GM19023 (cell line): ENCODE results near the gene TBC1D1.
"Not testable (repeated sequence)": the region's sequence is repeated elsewhere in the genome, so short reads cannot be mapped to it uniquely, and the experiment has no call there.

ENCODE experiments used
- ATAC-seq: cut with Tn5 transposase; IDR thresholded peaks from one replicate; pipeline ENCODE4 v1.9.1; 2021; ENCODE audit warnings: mild to moderate bottlenecking, moderate library complexity; ENCODE audit not compliant: unreplicated experiment

The TBC1D1 gene

DNA sequence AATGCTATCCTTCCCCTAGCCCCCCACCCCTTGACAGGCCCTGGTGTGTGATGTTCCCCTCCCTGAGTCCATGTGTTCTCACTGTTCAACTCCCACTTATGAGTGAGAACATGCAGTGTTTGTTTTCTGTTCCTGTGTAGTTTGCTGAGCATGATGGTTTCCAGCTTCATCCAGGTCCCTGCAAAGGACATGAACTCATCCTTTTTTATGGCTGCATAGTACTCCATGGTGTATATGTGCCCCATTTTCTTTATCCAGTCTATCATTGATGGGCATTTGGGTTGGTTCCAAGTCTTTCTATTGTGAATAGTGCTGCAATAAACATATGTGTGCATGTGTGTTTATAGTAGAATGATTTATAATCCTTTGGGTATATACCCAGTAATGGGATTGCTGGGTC, 32.2 kb downstream of the TBC1D1 start:
- not testable (repeated sequence) for ATAC-seq

DNA sequence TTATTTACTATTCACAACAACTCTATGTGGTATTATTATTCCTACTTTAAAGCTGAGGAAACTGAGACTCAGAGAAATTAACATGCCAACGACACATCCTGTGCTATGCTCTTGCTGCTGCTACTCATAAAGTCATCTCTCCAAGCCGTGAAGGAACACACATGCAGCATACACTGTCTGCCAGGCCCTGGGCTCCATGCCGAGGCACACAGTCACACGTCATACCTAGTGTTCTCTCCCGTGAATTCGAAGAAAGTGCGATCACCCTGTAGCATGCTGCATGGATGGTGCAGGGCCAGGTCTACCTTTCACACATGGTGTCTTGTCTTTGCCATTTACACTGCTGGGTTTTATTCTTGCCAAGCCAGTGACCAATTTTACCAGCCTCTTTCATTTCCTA, 34.1 kb downstream of the TBC1D1 start:
- ATAC-seq = no peak

DNA sequence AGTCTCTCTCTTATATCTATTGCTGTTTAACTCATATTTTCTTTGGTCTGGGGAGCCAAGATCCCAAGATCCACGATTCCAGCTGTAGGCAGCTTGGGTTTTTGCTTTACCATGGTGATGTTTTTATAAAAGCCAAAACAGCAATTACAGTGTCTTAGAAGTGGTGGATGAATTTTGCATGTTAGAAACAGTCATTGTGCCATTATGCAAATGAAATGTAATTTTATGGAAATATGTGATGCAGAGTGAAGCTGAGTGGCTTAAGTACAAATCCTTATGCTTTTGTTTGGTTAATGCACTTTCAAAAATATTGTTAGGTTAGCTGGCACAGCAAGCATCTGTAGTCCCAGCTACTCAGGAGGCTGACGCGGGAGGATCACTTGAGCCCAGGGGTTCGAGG, 36.5 kb downstream of the TBC1D1 start:
- no peak for ATAC-seq

DNA sequence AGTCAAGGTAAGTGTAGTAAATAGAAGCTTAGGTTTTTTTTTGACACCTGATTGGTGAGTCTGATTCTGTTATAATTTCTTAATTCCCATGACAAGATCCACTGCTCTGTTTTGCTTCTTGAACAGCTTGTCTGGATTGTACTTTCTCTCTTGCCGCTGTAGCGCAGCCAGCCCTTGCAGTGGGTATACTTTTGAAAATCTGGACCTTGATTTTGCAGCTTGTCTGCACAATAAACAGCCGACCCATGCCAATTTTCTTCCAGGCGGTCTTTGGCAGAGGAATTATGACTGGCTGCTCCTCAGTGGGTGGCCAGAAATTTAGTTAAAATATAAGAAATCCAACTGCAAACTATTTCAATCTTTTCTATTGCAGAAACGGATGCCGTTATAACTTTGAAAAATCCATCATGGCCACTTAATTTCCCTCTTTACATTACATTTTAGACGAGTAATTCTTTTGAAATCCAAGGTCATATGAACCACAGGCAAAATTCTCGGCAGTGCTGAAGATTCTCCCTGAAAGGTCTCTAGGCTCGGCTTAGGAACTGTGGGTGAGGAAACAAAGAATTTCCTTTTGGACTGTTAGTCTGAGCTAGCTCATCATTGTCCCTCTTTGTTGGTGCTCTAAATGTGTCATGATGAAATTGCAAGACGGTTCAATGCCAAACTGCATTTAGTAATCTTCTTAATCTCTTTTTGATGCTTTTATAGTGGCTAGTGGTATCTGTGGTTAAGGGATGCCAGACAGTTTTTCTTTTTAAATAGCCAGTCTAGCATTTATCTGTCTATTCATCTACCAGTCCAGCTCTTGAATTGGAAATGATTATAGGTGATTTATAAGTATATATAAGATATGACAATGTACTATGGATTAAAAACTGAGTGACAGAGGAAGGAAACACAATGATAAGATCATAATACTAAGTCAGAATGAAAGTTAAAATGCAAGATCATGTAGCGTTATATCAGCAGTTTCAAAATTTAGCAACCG, 37.8 kb downstream of the TBC1D1 start:
- ATAC-seq = no peak

DNA sequence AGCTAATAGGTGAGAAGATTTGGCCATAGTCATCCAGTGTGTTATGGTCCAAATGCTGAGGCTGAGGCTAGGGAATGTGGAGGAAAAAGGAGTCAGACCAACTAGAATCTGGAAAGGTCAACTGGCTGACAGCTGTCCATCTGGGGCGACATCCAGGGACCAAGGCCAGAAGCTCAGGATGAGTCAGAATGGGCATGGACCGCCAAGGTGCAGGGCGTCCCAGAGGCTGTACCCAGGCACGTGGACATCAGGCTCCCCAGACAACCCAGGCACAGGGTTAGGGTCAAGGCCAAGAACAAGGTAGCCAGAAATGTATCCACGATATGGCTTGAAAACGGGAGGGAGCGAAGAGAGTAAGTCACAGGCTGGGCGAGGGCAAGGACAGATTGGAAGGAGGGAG, 43.2 kb downstream of the TBC1D1 start:
- no peak for ATAC-seq

DNA sequence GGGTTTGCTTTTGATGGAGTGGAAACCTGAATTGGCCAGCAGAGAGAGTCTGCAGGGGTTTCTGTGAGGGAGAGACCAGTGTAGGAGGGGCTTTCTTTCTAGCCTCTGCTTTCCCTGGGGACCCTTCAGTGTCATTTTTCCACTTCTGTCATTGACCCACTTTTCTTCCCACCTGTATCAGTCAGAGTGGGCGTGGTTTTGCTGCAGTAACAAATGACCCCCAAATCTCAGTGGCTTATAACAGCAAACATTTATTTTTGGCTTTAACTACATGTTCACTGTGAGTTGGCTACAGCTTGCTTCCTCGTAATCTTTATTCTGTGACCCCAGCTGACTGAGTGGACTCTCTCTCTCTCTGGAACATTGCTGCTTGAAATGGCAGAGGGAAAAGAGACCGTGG, 43.7 kb downstream of the TBC1D1 start:
- ATAC-seq = no peak

DNA sequence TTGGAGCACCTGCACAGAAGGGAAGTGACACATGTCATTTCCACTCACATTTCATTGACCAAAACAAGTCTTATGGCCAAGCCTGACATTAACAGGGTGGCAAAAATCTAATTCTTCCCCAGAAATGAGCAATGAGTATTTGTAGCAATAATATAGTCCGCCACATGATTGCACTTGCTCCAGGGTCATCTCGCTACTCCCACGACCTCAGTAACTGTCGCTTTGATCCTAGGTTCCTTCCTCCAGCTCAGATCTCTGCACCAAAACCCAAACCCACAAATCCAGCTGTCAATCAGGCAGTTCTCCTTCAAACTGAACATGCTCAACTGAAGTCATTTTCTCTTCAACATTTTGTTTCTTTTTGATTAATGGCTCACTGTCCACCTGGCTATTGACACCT, 44.1 kb downstream of the TBC1D1 start:
- ATAC-seq = no peak

DNA sequence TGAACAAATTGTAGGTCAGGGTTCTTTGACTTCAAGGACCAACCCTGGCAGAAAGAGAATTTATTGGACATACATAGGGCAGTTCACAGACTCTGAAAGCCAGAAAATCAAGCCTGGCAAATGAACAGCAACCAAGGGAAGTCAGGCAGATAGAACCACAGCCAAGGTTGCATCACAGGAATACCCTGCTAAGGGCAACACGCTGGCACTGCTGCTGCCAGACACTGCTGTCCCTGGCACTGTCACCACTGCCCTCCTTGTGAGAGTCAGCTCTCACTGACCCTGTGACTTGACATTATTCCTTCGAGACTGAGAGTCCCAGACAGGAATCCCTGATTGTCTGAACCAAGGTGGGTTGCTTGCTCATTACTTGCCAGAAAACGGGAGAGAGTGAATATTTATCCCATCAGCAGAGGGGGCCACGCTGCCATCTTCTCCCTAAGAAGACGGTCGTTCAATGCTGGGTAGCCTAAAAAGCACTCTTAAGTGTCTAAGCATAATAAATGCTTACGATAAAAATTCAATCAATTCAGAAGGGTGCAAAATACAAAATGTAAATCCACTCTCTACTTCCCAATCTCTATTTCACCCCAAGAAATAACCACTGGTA, 46.1 kb downstream of the TBC1D1 start:
- ATAC-seq = no peak

DNA sequence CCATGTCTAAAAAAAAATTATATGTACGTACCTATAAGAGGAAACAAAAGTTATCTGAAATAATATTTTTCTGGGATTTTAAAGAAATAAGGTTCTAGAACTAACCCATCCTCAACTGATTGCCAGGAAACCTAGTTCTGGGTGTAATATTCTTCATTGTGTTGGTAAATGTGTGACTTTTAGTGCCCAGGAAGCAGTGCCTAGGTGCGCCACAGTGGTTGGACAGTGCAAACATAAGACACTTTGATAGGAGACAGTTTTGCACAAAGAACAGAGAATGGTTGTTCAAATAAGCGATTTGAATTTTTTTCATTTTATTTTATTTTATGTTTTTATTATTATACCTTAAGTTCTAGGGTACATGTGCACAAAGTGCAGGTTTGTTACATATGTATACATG, 47.3 kb downstream of the TBC1D1 start:
- no peak for ATAC-seq

DNA sequence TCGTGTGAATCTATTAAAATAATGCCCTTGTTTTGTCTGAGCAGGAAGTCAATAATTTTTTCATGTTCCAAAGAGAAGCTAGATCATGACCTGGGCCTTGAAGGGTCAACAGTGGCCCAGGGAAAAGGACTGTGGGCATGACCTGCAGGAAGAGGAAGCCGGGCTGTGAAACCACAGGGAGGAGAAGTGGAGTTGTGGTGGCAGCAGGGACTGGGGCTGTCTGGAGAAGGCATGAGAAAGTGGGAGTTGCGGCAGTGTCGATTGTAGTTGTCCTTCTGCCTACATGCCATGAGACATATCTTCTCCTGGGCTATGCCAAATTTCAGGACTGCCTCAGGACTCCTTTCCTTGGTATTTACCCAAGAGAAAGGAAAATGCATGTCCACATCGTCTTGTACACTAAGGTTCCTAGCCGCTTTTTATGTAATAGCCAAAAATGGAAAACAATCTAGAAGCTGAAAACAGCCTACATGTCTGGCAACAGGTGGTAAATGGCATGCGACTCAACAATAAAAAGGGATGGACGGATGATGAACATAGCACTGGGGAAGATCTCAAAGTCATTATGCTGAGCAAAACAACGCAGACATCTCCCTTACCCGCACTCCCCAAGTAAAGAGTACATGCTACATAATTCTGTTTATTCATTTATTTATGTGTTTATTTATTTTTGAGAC, 55.8 kb downstream of the TBC1D1 start:
- ATAC-seq = no peak

DNA sequence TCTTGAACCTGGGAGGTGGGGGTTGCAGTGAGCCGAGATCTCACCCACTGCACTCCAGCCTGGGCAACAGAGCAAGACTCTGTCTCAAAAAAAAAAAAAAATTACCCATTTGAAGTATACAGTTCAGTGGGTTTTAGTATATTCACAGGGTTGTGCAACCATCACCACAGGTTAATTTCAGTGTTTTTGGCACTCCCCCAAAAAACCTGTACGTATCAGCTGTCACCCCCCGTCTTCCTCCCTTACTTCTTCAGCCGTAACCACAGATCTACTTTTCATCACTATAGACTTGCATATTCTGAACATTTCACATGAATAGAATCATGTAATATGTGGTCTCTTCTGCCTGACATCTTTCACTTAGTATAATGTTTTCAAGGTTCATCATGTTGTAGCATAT, 57.7 kb downstream of the TBC1D1 start:
- ATAC-seq = no peak

DNA sequence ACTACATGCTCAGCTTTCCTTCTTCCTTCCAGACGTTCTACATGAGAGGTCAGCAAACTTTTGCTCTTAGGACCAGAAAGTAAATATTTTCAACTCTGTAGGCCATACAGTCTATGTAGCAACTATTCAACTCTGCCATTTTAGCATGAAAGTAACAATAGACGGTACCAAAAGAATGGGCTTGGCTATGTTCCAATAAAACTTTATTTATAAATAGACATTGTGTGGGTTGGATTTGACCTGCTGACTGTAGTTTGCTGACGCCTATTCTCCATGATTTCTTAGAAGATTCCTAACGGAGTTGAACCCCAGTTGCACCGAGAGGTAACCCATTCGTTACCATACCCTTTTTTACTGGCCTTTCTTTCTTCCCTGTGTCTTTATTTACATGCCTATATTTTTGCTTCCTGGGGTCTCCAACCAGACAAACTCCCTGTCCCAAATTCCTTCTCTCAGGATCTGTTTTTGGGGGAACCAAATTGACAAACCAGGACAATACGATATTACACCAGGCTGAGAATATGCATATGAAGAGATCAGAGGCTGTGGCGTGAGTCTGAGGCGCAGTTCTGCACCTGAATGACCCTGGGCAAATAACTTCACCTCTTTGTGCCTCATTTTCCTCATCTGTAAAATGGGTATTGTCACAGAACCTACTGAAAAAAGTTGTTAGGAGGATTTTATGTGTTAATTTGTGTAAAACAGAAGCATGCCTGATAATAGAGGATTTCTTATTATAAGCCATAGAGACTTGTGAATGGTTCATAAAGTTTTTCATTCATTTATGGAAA, 58.9 kb downstream of the TBC1D1 start:
- no peak for ATAC-seq

DNA sequence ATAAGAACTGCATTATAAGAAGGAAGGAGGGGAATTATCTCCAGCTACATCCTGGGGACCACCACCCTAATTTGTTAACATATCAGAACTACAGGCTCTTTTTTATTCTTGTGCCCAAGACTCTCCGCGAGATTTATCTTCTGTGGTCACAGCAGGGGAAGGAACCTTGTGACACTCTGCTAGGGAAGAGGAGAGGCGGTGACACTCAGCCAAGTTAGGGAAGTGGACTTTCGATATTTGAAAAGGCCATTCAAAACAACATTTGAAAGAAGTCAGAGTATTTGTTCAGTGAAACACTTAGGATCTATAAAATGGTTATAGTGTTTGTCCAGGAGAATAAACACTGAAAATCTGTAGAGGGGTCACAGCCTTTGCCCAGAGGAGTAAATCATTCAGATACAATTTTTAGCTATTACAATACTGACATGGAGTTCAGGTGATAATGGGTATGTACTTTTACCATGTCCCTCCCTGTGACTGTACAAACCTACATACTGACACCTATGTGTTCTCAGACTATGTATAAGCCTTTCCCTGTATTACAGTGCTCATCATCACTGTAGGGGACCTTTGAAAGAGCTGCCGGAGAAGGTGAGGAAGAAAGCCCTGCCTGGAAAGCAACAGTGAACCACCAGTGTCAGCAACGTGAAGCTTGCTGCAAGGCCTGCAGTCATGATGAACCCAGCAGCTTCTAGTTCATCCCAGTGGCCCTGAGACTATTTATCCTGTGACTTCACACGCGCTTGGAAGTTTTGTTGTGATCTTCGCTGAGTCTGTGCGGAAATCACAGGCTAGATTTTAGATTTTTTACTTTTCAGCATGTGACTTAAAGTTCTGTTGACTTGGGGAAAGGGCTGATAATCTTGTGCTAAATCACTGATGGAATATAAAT, 60.8 kb downstream of the TBC1D1 start:
- no peak for ATAC-seq

DNA sequence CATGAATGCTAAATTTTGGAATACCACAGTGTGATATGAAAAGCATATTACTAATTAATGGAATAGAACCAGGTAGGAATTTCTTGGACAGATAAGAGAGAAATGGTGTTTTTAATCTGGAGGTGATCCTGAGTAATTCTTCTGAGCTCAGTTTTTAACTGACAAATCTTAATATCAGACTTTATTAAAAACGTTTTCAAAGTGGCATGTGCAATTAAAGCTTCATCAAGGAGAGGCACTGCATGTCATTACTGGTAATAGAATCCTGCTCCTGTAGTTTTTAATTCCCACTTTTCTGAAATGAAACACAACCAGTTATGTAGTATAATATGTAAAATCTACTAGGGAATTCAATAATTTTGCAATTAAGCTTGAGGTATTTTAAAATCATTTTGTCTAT, 62.3 kb downstream of the TBC1D1 start:
- ATAC-seq = no peak

DNA sequence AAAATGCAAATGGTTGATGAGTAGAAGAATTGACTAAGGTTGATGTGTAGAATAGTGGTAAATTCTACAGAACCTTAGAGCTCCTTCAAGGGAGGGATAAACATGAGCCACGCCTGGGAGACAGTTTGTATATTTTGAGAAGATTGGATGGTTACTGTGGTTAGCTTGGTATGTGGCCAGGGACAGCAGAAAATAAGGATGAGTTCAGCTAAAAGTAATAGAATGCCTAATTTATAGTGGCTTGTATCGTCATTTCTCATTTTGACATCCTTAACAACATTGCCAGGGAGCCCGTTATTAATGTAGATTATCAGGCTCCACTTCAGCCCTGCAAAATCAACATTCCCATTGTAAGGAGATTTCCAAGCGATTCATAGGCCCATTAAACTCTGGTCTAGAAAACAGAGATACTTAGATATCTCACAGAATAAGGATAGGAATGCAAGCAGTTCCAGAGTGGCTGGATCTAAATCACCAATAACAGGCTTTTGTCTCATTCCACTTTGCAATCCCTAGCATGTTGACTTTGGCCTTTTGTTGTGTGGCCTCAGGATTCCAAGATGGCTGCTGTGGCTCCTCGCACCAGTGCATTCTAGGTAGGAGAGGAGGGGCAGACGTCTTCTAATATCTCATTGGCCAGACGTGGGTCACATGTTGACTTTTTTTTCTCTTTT, 62.9 kb downstream of the TBC1D1 start:
- ATAC-seq = no peak

DNA sequence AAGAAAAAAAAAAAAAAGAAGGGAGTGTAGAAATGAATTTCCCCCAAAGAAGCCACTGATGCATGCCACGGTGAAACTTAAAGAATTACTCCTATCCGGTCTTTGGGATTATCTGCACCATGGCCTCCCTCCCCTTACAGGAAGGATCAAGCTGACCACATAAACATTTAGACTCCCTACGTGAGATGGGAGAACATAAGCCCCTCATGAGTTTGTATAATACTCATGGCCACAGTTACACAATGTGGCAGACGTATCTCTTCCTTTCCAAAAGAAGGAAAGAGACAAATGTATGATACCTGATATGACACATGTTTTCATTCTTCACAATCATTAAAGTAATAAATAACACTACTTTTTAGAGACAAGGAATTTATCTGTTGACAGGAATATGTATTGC, 66.1 kb downstream of the TBC1D1 start:
- ATAC-seq = no peak

DNA sequence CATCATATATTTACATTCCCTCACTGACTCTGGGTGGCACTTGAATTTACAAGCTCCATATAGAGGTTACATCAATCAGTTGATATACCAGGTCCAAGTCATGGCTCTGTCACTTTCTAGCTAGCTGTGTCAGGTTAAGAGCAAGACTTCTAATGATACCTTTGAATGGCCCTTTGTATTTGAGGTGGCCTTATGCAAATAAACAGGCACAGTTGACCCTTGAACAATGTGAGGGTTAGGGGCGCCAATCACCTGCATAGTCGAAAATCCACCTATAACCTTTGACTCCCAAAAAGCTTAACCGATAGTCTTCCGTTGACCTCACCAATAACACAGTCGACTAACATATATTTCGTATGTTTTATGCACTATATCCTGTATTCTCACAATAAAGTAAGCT, 68.0 kb downstream of the TBC1D1 start:
- ATAC-seq = no peak

DNA sequence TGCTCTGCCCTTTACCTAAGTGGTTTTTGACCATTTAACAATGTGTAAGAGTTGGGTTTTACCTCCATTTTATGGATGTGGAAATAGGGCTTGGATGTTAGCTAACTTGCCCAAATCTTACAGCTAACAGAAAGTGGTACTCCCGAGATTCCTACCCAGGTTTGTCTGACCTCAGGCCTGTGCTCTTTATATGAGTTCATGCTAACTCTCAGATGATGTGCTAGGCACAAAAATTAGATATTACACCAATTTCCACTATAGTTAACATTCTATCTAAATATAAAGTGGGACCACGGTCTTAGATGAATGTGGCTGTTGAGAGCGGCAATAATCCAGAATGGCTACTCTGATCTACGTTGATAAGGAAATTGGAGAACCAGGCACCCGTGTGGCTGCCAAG, 69.2 kb downstream of the TBC1D1 start, which contains the start of gene PTTG2:
Gene PTTG2, plus strand, starts transcription at position 301 of the 400 bp plus-strand sequence. Its CDS starts 37 bp downstream, at position 338.
- no peak for ATAC-seq

DNA sequence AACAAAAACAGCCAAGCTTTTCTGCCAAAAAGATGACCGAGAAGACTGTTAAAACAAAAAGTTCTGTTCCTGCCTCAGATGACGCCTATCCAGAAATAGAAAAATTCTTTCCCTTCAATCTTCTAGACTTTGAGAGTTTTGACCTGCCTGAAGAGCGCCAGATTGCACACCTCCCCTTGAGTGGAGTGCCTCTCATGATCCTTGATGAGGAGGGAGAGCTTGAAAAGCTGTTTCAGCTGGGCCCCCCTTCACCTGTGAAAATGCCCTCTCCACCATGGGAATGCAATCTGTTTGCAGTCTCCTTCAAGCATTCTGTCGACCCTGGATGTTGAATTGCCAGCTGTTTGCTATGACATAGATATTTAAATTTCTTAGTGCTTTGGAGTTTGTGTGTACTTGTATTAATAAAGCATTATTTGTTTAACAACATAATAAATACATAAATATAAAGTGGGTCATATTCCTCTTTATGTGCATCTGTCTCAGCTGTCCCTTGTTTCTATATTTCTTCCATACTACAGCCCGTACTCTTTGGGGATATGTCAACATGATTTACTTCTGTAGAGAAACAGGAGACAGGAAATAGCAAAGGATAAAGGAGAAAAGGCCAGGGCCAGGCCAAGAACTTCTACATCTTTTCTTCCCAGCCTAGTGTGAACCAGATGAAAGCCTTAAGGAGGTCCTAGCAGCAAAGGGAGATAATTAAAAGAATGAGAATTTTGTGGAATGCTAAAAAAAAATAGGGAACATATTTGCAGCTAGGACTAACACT, 70.0 kb downstream of the TBC1D1 start:
- no peak for ATAC-seq
